Retinal pigment epithelial cell (primary cell): ENCODE results near the gene LHFPL6.

Source experiments
- DNase-seq: peaks from one replicate; pipeline ENCODE4 v3.0.0-alpha.2; 2010; ENCODE audit warnings: low read depth
- H3K4me3 ChIP-seq: 2 replicates; pipeline ENCODE4 v1.5.1; 2011; ENCODE audit warnings: mild to moderate bottlenecking, low read length, control low read depth, moderate library complexity
- CTCF ChIP-seq: conservative IDR thresholded peaks from 2 replicates; pipeline ENCODE4 v1.5.1; 2011; ENCODE audit warnings: low read depth, low read length, control low read depth, inconsistent platforms

LHFPL6 gene

GRCh38 chr13:39530916-39531315, 72.1 kb downstream of the LHFPL6 start:
- no peak overlapping the region for H3K4me3 ChIP-seq
- DNase-seq, result no peak
- TF ChIP-seq CTCF, result no peak

GRCh38 chr13:39528661-39528980, 74.4 kb downstream of the LHFPL6 start:
- no peak overlapping the region for H3K4me3 ChIP-seq
- DNase-seq, result no peak
- TF ChIP-seq CTCF, result no peak

- peak; percentile 74 for DNase-seq
- H3K4me3 ChIP-seq, result no peak overlapping the region
- no peak for TF ChIP-seq CTCF
Measured at GRCh38 chr13:39527961-39528660, 74.9 kb downstream of the LHFPL6 start.

- no peak for DNase-seq
Measured at GRCh38 chr13:39527301-39527700, 75.7 kb downstream of the LHFPL6 start.

GRCh38 chr13:39526499-39526898, 76.5 kb downstream of the LHFPL6 start:
- TF ChIP-seq CTCF, result no peak
- H3K4me3 ChIP-seq, result no peak overlapping the region
- DNase-seq, result no peak

More at GRCh38 chr13:39527301-39527700, 75.7 kb downstream of the LHFPL6 start:
- no peak for TF ChIP-seq CTCF
- no peak overlapping the region for H3K4me3 ChIP-seq

GRCh38 chr13:39525506-39525905, 77.5 kb downstream of the LHFPL6 start:
- no peak for TF ChIP-seq CTCF
- DNase-seq, result no peak
- no peak overlapping the region for H3K4me3 ChIP-seq

- no peak for DNase-seq
- no peak overlapping the region for H3K4me3 ChIP-seq
- TF ChIP-seq CTCF, result no peak
Measured at GRCh38 chr13:39524795-39525194, 78.2 kb downstream of the LHFPL6 start.
